Kidney (tissue), 14 donors: ENCODE data around the gene GLRA2. TPM values are rescaled to one million over a fixed set of nuclear protein-coding genes. Genes with fewer than 3 reads are reported as not detected.

Source experiments
- DNase-seq, 5 donors: peaks; one replicate each; pipeline ENCODE4 v3.0.0-alpha.2; 2013 to 2020
- FAIRE-seq: peaks from 2 replicates; lab custom pipeline; 2012; peaks lifted over from hg19 to GRCh38; lab: Jason Lieb, UNC
- H3K27ac ChIP-seq, 2 donors: one replicate each; pipeline ENCODE4 v1.7.0; 2013; ENCODE audit warnings: low read depth in 2 of 2, low read length in 2 of 2, inconsistent platforms in 1 of 2
- H3K27me3 ChIP-seq: one replicate; pipeline ENCODE4 v1.7.1; 2013; ENCODE audit warnings: low read length, inconsistent platforms; ENCODE audit not compliant: control insufficient read depth, insufficient read depth
- H3K36me3 ChIP-seq, 3 donors: one replicate each; pipeline versions ENCODE4 v1.7.0 to v1.7.1; 2013; ENCODE audit warnings: low read length in 3 of 3, control low read depth in 1 of 3, inconsistent platforms in 1 of 3; ENCODE audit not compliant: insufficient read depth in 3 of 3, control insufficient read depth in 2 of 3
- H3K4me1 ChIP-seq, 3 donors: one replicate each; pipeline versions ENCODE4 v1.7.0 to v1.7.1; 2013; ENCODE audit warnings: low read length in 3 of 3, inconsistent platforms in 1 of 3, low read depth in 1 of 3; ENCODE audit not compliant: control insufficient read depth in 2 of 3, insufficient read depth in 2 of 3
- H3K4me3 ChIP-seq, 3 donors: one replicate each; pipeline versions ENCODE4 v1.7.0 to v1.8.1; 2013; ENCODE audit warnings: low read length in 3 of 3, control low read depth in 1 of 3, inconsistent platforms in 1 of 3
- H3K9ac ChIP-seq, 3 donors: one replicate each; pipeline versions ENCODE4 v1.7.0 to v1.7.1; 2013; ENCODE audit warnings: low read length in 3 of 3, control low read depth in 1 of 3, inconsistent platforms in 1 of 3
- H3K9me3 ChIP-seq, 3 donors: one replicate each; pipeline versions ENCODE4 v1.7.0 to v1.7.1; 2013; ENCODE audit warnings: low read length in 3 of 3, control low read depth in 1 of 3, inconsistent platforms in 1 of 3; ENCODE audit not compliant: control insufficient read depth in 2 of 3, insufficient read depth in 1 of 3
- CTCF ChIP-seq: IDR thresholded peaks from 3 replicates; pipeline ENCODE4 v1.5.1; 2012; ENCODE audit warnings: mild to moderate bottlenecking, moderate library complexity, borderline replicate concordance; ENCODE audit not compliant: insufficient read depth; ENCODE audit errors: extremely low read depth
- intact Hi-C: fragments of 100-400 bp; cut with DNase I; formaldehyde crosslinking; loops from one replicate; pipeline ENCODE4 v1.11.1; 2022
- polyA plus RNA-seq: library from polyadenylated mRNA; stranded (reverse); fragments of 350-450 nt; fragmentation: Illumina TruSeq; extraction: RNeasy Lipid Tissue Mini Kit (QIAGEN cat#74804); gene quantifications from one replicate; pipeline ENCODE4 v1.2.3, GENCODE V29; 2014; ENCODE audit warnings: low read depth, low replicate concordance; ENCODE audit not compliant: insufficient read depth
- total RNA-seq: library from RNA; stranded (reverse); fragmentation: NEBNext Ultra II Directional; extraction: Animal tissue kit (Norgen Biotek cat#: 25700); gene quantifications from one replicate; pipeline ENCODE4 v1.2.1, GENCODE V29; 2021
- donor health status: control.
- donor health status: control.
- donor health status: control.
- donor health status: control.
- donor health status: control.
- donor health status: DM: yes; HTN: yes; CAD: no.
- donor health status: Normal renal cell carcinoma (clear cell type).

Gene GLRA2
- total and polyA plus RNA-seq, 2 donors from 2014 or later: not detected

- no peak overlapping the region for H3K4me3 ChIP-seq
- FAIRE-seq: no peak
- TF ChIP-seq CTCF: peak; percentile 38
Observed at GRCh38 chrX:14697451-14697850, 168.1 kb downstream of the GLRA2 start.

GRCh38 chrX:14698790-14699189, 169.5 kb downstream of the GLRA2 start:
- no peak for DNase-seq
- Histone ChIP-seq H3K27ac (no peak overlapping the region), H3K9me3 (no peaks in the 10 kb centered on the region), H3K9ac (no peak overlapping the region), H3K27me3 (no peaks in the 10 kb centered on the region), H3K4me3 (no peak overlapping the region), H3K4me1 (no peaks in the 10 kb centered on the region), H3K36me3 (no peaks in the 10 kb centered on the region)
- FAIRE-seq: no peak
- intact Hi-C loops: no loop called here
- no peak for TF ChIP-seq CTCF

More at GRCh38 chrX:14697451-14697850, 168.1 kb downstream of the GLRA2 start:
- DNase-seq: peak in 2 of 5 donors; percentile 7 to 19
- intact Hi-C loops: no loop called here
- Histone ChIP-seq H3K4me1 (no peaks in the 10 kb centered on the region), H3K27me3 (no peaks in the 10 kb centered on the region), H3K36me3 (no peaks in the 10 kb centered on the region), H3K27ac (no peak overlapping the region), H3K9me3 (no peaks in the 10 kb centered on the region), H3K9ac (no peak overlapping the region)

- Histone ChIP-seq H3K27me3 (no peaks in the 10 kb centered on the region), H3K9me3 (no peaks in the 10 kb centered on the region), H3K36me3 (no peaks in the 10 kb centered on the region), H3K4me3 (no peak overlapping the region), H3K27ac (no peak overlapping the region), H3K4me1 (no peaks in the 10 kb centered on the region), H3K9ac (no peak overlapping the region)
- intact Hi-C loops: no loop called here
- no peak for FAIRE-seq
- TF ChIP-seq CTCF: no peak
- DNase-seq: no peak
Observed at GRCh38 chrX:14700982-14701381, 171.6 kb downstream of the GLRA2 start.

- Histone ChIP-seq H3K9ac (no peak overlapping the region), H3K9me3 (no peaks in the 10 kb centered on the region), H3K27me3 (no peaks in the 10 kb centered on the region), H3K4me1 (no peaks in the 10 kb centered on the region), H3K4me3 (no peak overlapping the region), H3K36me3 (no peaks in the 10 kb centered on the region), H3K27ac (no peak overlapping the region)
- intact Hi-C loops: no loop called here
- no peak for DNase-seq
- no peak for TF ChIP-seq CTCF
- FAIRE-seq: no peak
Observed at GRCh38 chrX:14702145-14702544, 172.8 kb downstream of the GLRA2 start.
